Astrocyte of the spinal cord (primary cell): ENCODE measurements around the gene SMG9.

Experiments used
- DNase-seq: peaks from one replicate; pipeline ENCODE4 v3.0.0; 2011; ENCODE audit warnings: low read depth, low spot score
- H3K4me3 ChIP-seq: 2 replicates; pipeline ENCODE4 v1.5.1; 2011; ENCODE audit warnings: low read depth, mild to moderate bottlenecking, low read length, moderate library complexity
- in situ Hi-C: cut with HindIII; loops from 2 replicates; pipeline ENCODE4 v1.10.0; 2017; ENCODE audit warnings: low sequenced_read_pairs
- TF ChIP-seq, protein P1 (sequence below): IDR thresholded peaks from 2 replicates; pipeline ENCODE4 v1.5.1; 2012; ENCODE audit warnings: low read depth, mild to moderate bottlenecking, low read length, inconsistent platforms

The SMG9 gene

GRCh38 chr19:43739439-43740235, 15.1 kb downstream of the SMG9 start:
- in situ Hi-C loops: no loop called here
- no peak for DNase-seq
- H3K4me3 ChIP-seq: no peak overlapping the region
- TF ChIP-seq, protein P1, sequence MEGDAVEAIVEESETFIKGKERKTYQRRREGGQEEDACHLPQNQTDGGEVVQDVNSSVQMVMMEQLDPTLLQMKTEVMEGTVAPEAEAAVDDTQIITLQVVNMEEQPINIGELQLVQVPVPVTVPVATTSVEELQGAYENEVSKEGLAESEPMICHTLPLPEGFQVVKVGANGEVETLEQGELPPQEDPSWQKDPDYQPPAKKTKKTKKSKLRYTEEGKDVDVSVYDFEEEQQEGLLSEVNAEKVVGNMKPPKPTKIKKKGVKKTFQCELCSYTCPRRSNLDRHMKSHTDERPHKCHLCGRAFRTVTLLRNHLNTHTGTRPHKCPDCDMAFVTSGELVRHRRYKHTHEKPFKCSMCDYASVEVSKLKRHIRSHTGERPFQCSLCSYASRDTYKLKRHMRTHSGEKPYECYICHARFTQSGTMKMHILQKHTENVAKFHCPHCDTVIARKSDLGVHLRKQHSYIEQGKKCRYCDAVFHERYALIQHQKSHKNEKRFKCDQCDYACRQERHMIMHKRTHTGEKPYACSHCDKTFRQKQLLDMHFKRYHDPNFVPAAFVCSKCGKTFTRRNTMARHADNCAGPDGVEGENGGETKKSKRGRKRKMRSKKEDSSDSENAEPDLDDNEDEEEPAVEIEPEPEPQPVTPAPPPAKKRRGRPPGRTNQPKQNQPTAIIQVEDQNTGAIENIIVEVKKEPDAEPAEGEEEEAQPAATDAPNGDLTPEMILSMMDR: no peak

DNA sequence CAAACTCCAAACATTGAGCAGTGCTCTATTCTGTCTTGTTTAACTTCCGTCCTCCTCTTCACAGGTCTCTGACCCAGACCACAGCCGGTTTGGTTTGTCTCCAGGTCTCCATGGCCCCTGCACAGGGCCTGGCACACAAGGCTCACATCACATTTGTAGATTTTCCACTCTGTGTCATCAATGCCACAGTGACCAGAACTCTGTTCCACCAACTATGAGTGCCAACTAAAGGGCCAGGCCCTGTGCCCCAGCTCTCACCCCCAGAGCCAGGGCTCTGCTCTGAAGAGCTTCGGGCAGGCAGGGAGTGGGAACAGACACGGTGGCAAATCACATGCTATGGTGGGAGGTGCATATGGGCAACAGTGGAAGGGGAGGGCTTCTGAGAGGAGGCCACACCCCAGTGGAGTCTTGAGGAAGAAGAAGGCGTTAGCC, 16.0 kb downstream of the SMG9 start:
- TF ChIP-seq, protein P1: no peak
- no peak for DNase-seq

DNA sequence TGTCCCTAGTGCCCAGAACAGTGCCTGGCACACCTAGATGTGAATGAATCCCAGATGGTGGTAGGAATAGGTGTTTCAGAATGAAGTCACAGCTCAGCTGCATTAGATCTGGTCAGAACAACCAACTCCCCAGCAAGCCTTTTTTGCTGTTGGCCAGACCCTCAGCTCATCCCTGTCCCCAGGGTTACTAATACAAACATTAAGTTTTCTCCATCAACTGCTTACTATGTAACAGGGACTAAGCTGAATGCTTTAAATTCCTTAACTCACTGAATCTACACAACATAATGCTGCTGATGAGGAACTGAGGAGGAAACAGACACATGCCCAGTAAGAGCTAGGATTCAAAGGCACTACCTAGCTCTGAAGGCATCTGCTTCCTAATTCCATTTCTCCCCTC, 18.8 kb downstream of the SMG9 start:
- peak; percentile 45 for DNase-seq
- no peak overlapping the region for H3K4me3 ChIP-seq
- in situ Hi-C loops: no loop called here
- TF ChIP-seq, protein P1: no peak

More for the DNA sequence above, 16.0 kb downstream of the SMG9 start:
- in situ Hi-C loops: no loop called here
- no peak overlapping the region for H3K4me3 ChIP-seq

- in situ Hi-C loops: no loop called here
- H3K4me3 ChIP-seq: no peak overlapping the region
- no peak for DNase-seq
- TF ChIP-seq, protein P1: no peak
These were observed 19.7 kb downstream of the SMG9 start for GRCh38 chr19:43735013-43735412.

- TF ChIP-seq, protein P1: no peak
- in situ Hi-C loops: no loop called here
- no peak overlapping the region for H3K4me3 ChIP-seq
- DNase-seq: peak; percentile 78
These were observed 22.9 kb downstream of the SMG9 start for GRCh38 chr19:43731846-43732245.

- peak; percentile 27 for DNase-seq
- TF ChIP-seq, protein P1: no peak
- in situ Hi-C loops: no loop called here
- H3K4me3 ChIP-seq: no peak overlapping the region
These were observed 23.4 kb downstream of the SMG9 start for GRCh38 chr19:43731346-43731745.
